Measurements from ENCODE around the gene SIN3B.

The SIN3B gene

DNA sequence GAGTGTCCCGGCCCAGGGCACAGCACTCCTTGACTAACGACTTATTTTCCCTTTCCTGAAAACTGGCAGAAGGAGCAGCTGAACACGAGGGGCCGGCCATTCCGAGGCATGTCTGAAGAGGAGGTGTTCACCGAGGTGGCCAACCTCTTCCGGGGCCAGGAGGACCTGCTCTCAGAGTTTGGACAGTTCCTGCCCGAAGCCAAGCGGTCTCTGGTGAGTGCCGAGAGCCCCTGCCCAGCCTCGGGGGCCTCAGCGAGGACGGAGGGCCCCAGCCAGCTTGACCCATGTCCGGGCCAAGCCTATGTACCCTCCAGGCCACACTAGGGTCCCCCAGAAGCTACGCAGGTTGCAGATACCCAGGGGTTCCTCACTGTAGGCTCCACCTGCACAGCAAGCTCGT lies 17.7 kb downstream of the SIN3B start:
- TF ChIP-seq TEAD4 (IDR thresholded peaks at IDR 0.05) (no peak), FOXM1 (IDR thresholded peaks at IDR 0.05; ENCODE audit: borderline replicate concordance, low read depth) (no peak), RAD21 (IDR thresholded peaks at IDR 0.05; ENCODE audit: low read depth) (no peak), NFIC (IDR thresholded peaks at IDR 0.05) (no peak), CEBPB (IDR thresholded peaks at IDR 0.05) (no peak), EGR1 (IDR thresholded peaks at IDR 0.05) (no peak), TAF1 (IDR thresholded peaks at IDR 0.05; ENCODE audit: low read depth) (no peak), CREB1 (IDR thresholded peaks at IDR 0.05; ENCODE audit: low read depth) (no peak), YY1 (IDR thresholded peaks at IDR 0.05; ENCODE audit: low read depth) (no peak), TCF12 (IDR thresholded peaks at IDR 0.05; ENCODE audit: low read depth) (no peak), EP300 (IDR thresholded peaks at IDR 0.05; ENCODE audit: borderline replicate concordance) (no peak), ZBTB7A (IDR thresholded peaks at IDR 0.05; ENCODE audit: low read depth) (no peak)
- TF ChIP-seq, protein P1, sequence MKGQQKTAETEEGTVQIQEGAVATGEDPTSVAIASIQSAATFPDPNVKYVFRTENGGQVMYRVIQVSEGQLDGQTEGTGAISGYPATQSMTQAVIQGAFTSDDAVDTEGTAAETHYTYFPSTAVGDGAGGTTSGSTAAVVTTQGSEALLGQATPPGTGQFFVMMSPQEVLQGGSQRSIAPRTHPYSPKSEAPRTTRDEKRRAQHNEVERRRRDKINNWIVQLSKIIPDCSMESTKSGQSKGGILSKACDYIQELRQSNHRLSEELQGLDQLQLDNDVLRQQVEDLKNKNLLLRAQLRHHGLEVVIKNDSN (IDR thresholded peaks at IDR 0.05) = no peak
- TF ChIP-seq, protein P2, sequence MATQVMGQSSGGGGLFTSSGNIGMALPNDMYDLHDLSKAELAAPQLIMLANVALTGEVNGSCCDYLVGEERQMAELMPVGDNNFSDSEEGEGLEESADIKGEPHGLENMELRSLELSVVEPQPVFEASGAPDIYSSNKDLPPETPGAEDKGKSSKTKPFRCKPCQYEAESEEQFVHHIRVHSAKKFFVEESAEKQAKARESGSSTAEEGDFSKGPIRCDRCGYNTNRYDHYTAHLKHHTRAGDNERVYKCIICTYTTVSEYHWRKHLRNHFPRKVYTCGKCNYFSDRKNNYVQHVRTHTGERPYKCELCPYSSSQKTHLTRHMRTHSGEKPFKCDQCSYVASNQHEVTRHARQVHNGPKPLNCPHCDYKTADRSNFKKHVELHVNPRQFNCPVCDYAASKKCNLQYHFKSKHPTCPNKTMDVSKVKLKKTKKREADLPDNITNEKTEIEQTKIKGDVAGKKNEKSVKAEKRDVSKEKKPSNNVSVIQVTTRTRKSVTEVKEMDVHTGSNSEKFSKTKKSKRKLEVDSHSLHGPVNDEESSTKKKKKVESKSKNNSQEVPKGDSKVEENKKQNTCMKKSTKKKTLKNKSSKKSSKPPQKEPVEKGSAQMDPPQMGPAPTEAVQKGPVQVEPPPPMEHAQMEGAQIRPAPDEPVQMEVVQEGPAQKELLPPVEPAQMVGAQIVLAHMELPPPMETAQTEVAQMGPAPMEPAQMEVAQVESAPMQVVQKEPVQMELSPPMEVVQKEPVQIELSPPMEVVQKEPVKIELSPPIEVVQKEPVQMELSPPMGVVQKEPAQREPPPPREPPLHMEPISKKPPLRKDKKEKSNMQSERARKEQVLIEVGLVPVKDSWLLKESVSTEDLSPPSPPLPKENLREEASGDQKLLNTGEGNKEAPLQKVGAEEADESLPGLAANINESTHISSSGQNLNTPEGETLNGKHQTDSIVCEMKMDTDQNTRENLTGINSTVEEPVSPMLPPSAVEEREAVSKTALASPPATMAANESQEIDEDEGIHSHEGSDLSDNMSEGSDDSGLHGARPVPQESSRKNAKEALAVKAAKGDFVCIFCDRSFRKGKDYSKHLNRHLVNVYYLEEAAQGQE (IDR thresholded peaks at IDR 0.05; ENCODE audit: low read depth) = no peak
- TF ChIP-seq, protein P3, sequence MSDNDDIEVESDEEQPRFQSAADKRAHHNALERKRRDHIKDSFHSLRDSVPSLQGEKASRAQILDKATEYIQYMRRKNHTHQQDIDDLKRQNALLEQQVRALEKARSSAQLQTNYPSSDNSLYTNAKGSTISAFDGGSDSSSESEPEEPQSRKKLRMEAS (IDR thresholded peaks at IDR 0.05) = no peak

DNA sequence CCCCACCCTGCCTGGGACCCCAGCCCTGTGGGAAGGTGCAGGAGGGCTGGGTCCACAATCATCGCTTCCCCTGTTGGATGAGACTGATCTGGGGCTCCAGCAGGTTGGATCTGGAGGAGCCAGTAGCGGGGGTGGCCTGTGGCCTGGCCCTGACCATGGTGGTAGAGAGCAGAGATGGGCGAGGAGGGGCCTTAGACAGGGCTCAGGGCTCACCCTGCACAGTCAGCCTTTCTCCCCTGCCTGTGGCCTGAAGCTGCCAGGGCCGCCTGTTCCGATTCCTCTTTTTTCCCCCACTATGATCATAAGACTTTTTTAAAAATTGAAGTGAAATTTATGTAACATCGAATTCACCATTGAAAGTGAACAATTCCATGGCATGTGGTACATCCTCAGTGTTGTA lies 18.2 kb downstream of the SIN3B start:
- TF ChIP-seq, protein P1 (IDR thresholded peaks at IDR 0.05) = no peak
- no peak for TF ChIP-seq TEAD4 (IDR thresholded peaks at IDR 0.05)
- TF ChIP-seq FOXM1 (IDR thresholded peaks at IDR 0.05; ENCODE audit: borderline replicate concordance, low read depth) = no peak
- no peak for TF ChIP-seq NFIC (IDR thresholded peaks at IDR 0.05)
- no peak for TF ChIP-seq ZBTB7A (IDR thresholded peaks at IDR 0.05; ENCODE audit: low read depth)
- TF ChIP-seq CREB1 (IDR thresholded peaks at IDR 0.05; ENCODE audit: low read depth) = no peak
- TF ChIP-seq YY1 (IDR thresholded peaks at IDR 0.05; ENCODE audit: low read depth) = no peak

DNA sequence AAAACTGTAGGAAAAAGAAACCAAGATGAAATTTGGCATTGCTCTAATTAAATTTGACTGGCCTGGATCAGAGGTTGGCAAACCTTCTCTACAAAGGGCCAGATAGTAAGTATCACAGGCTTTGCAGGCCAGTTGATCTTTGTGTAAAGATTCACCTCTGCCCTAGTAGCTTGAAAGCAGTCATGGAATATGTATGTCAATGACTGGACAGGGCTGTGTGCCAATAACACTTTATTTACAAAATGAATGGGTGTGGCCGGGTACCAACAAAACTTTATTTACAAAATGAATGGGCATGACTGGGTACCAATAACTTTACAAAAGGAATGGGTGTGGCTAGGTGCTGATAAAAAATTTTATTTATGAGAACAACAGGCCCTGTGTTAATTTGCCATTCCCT lies 20.0 kb downstream of the SIN3B start:
- no peak for TF ChIP-seq EGR1 (IDR thresholded peaks at IDR 0.05)
- TF ChIP-seq RAD21 (IDR thresholded peaks at IDR 0.05; ENCODE audit: low read depth) = no peak
- TF ChIP-seq NFIC (IDR thresholded peaks at IDR 0.05) = no peak
- TF ChIP-seq, protein P1 (IDR thresholded peaks at IDR 0.05) = no peak
- no peak for TF ChIP-seq YY1 (IDR thresholded peaks at IDR 0.05; ENCODE audit: low read depth)
- no peak for TF ChIP-seq FOXM1 (IDR thresholded peaks at IDR 0.05; ENCODE audit: borderline replicate concordance, low read depth)
- TF ChIP-seq TCF12 (IDR thresholded peaks at IDR 0.05; ENCODE audit: low read depth) = no peak
- TF ChIP-seq ZBTB7A (IDR thresholded peaks at IDR 0.05; ENCODE audit: low read depth) = no peak
- no peak for TF ChIP-seq TEAD4 (IDR thresholded peaks at IDR 0.05)
- no peak for TF ChIP-seq TAF1 (IDR thresholded peaks at IDR 0.05; ENCODE audit: low read depth)
- TF ChIP-seq, protein P3 (IDR thresholded peaks at IDR 0.05) = no peak
- no peak for TF ChIP-seq EP300 (IDR thresholded peaks at IDR 0.05; ENCODE audit: borderline replicate concordance)
- no peak for TF ChIP-seq CREB1 (IDR thresholded peaks at IDR 0.05; ENCODE audit: low read depth)
- no peak for TF ChIP-seq CEBPB (IDR thresholded peaks at IDR 0.05)
- TF ChIP-seq, protein P2 (IDR thresholded peaks at IDR 0.05; ENCODE audit: low read depth) = no peak

DNA sequence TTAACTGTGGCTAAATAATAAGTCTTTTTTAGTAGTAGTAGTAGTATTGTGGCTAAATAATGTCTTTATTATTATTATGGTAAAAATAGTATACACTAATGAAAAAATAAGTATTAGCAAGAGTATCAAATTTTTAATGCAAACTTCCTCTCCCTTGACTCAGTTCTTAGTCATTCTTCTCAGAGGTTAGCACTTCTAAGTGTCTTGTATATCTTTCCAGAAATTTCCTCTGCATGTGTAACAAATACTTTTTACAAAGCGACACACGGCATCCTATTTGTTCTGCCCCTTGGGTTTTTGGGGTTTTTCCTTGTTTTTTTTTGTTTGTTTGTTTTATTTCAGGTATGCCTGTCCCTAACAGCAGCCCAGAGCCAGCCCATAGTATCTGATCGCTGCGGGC lies 20.9 kb downstream of the SIN3B start:
- TF ChIP-seq, protein P1 (IDR thresholded peaks at IDR 0.05) = no peak
- TF ChIP-seq EP300 (IDR thresholded peaks at IDR 0.05; ENCODE audit: borderline replicate concordance) (no peak), FOXM1 (IDR thresholded peaks at IDR 0.05; ENCODE audit: borderline replicate concordance, low read depth) (no peak), CEBPB (IDR thresholded peaks at IDR 0.05) (no peak), TCF12 (IDR thresholded peaks at IDR 0.05; ENCODE audit: low read depth) (no peak), TAF1 (IDR thresholded peaks at IDR 0.05; ENCODE audit: low read depth) (no peak), YY1 (IDR thresholded peaks at IDR 0.05; ENCODE audit: low read depth) (no peak), CREB1 (IDR thresholded peaks at IDR 0.05; ENCODE audit: low read depth) (no peak), EGR1 (IDR thresholded peaks at IDR 0.05) (no peak), RAD21 (IDR thresholded peaks at IDR 0.05; ENCODE audit: low read depth) (no peak), NFIC (IDR thresholded peaks at IDR 0.05) (no peak), ZBTB7A (IDR thresholded peaks at IDR 0.05; ENCODE audit: low read depth) (no peak), TEAD4 (IDR thresholded peaks at IDR 0.05) (no peak)
- TF ChIP-seq, protein P3 (IDR thresholded peaks at IDR 0.05) = no peak
- TF ChIP-seq, protein P2 (IDR thresholded peaks at IDR 0.05; ENCODE audit: low read depth) = no peak

All from Ishikawa (cell line).